GM23338 (cell line): ENCODE data around the gene UNC13C. TPM values are rescaled to one million over a fixed set of nuclear protein-coding genes. Genes with fewer than 3 reads are reported as not detected.

ENCODE experiments used
- ATAC-seq: fragments of 200-7000 bp; cut with Tn5 transposase; 3 replicates; pipeline ENCODE4 v1.9.1; 2020
- DNase-seq: peaks from one replicate; pipeline ENCODE4 v3.0.0-alpha.2; 2015; ENCODE audit warnings: low spot score
- H2AFZ ChIP-seq: fragments of 200-600 bp; sonication (generic); 2 replicates; pipeline ENCODE4 v1.8.0; 2016; ENCODE audit warnings: antibody characterized with exemption, mild to moderate bottlenecking, moderate library complexity
- H3F3A ChIP-seq: fragments of 200-600 bp; sonication (generic); replicated peaks from 2 replicates; pipeline ENCODE4 v1.8.0; 2017; ENCODE audit warnings: antibody characterized with exemption, mixed run types, low read depth
- H3K27ac ChIP-seq: fragments of 200-600 bp; sonication (generic); 2 replicates; pipeline ENCODE4 v1.6.1; 2016; ENCODE audit warnings: low read depth
- H3K27me3 ChIP-seq: fragments of 200-600 bp; sonication (generic); 2 replicates; pipeline ENCODE4 v1.8.0; 2016; ENCODE audit warnings: mild to moderate bottlenecking, mixed run types, moderate library complexity; ENCODE audit not compliant: insufficient read depth
- H3K36me3 ChIP-seq: fragments of 200-600 bp; sonication (generic); 2 replicates; pipeline ENCODE4 v1.8.0; 2016; ENCODE audit warnings: mild to moderate bottlenecking; ENCODE audit not compliant: insufficient read depth
- H3K4me1 ChIP-seq: fragments of 200-600 bp; sonication (generic); 2 replicates; pipeline ENCODE4 v1.8.0; 2016; ENCODE audit warnings: mild to moderate bottlenecking, moderate library complexity; ENCODE audit not compliant: insufficient read depth
- H3K4me2 ChIP-seq: fragments of 200-600 bp; sonication (generic); 2 replicates; pipeline ENCODE4 v1.7.1; 2017; ENCODE audit warnings: mixed run types
- H3K4me3 ChIP-seq: fragments of 200-600 bp; sonication (generic); 2 replicates; pipeline ENCODE4 v1.6.1; 2016; ENCODE audit warnings: mixed run types
- H3K79me2 ChIP-seq: fragments of 200-600 bp; sonication (generic); replicated peaks from 2 replicates; pipeline ENCODE4 v1.8.0; 2017; ENCODE audit warnings: mild to moderate bottlenecking; ENCODE audit not compliant: insufficient read depth
- H3K9me2 ChIP-seq: fragments of 200-600 bp; sonication (generic); 2 replicates; pipeline ENCODE4 v1.8.0; 2017; ENCODE audit not compliant: insufficient read depth
- H4K20me1 ChIP-seq: fragments of 200-600 bp; sonication (generic); replicated peaks from 2 replicates; pipeline ENCODE4 v1.8.0; 2017; ENCODE audit warnings: mild to moderate bottlenecking; ENCODE audit not compliant: insufficient read depth
- H3K27ac Mint-ChIP-seq: 2 replicates; pipeline ENCODE4 v1.8.0; 2020; ENCODE audit warnings: inconsistent platforms, mild to moderate bottlenecking, moderate library complexity, mixed read lengths
- H3K27me3 Mint-ChIP-seq: 3 replicates; pipeline ENCODE4 v1.8.0; 2022; ENCODE audit warnings: low read depth, mild to moderate bottlenecking, moderate library complexity, mixed read lengths, inconsistent platforms; ENCODE audit not compliant: insufficient read depth, poor library complexity
- H3K36me3 Mint-ChIP-seq: 3 replicates; pipeline ENCODE4 v1.8.0; 2021; ENCODE audit warnings: low read depth, mild to moderate bottlenecking, inconsistent platforms, moderate library complexity, mixed read lengths
- H3K4me1 Mint-ChIP-seq: 3 replicates; pipeline ENCODE4 v1.8.0; 2020; ENCODE audit warnings: mild to moderate bottlenecking, inconsistent platforms, mixed read lengths
- H3K4me3 Mint-ChIP-seq: 3 replicates; pipeline ENCODE4 v1.8.0; 2021; ENCODE audit warnings: moderate library complexity, mild to moderate bottlenecking, inconsistent platforms, mixed read lengths
- H3K9me3 Mint-ChIP-seq: 3 replicates; pipeline ENCODE4 v1.8.0; 2020; ENCODE audit warnings: moderate library complexity, mild to moderate bottlenecking, inconsistent platforms, mixed read lengths
- CREB1 ChIP-seq: fragments of 250-450 bp; sonication (Bioruptor Pico); IDR thresholded peaks from 2 replicates; pipeline ENCODE4 v1.5.0; 2020; ENCODE audit warnings: low read depth, mild to moderate bottlenecking, moderate library complexity
- EZH2 ChIP-seq: fragments of 200-600 bp; sonication (generic); IDR thresholded peaks from one replicate; pipeline ENCODE4 v1.8.0; 2017; ENCODE audit warnings: antibody characterized with exemption, mild to moderate bottlenecking, low read depth; ENCODE audit not compliant: unreplicated experiment
- EZH2phosphoT487 ChIP-seq: fragments of 200-600 bp; sonication (generic); IDR thresholded peaks from one replicate; pipeline ENCODE4 v1.8.1; 2018; ENCODE audit warnings: antibody characterized with exemption; ENCODE audit not compliant: unreplicated experiment
- JUNB ChIP-seq: IDR thresholded peaks from one replicate; pipeline ENCODE4 v1.6.1; 2016; ENCODE audit warnings: antibody characterized with exemption; ENCODE audit not compliant: unreplicated experiment
- NANOG ChIP-seq: IDR thresholded peaks from 2 replicates; pipeline ENCODE4 v1.6.1; 2016; ENCODE audit warnings: antibody characterized with exemption, borderline replicate concordance
- POLR2AphosphoS5 ChIP-seq: IDR thresholded peaks from 2 replicates; pipeline ENCODE4 v1.6.1; 2016; ENCODE audit warnings: antibody characterized with exemption, low read depth
- STAT1 ChIP-seq: IDR thresholded peaks from one replicate; pipeline ENCODE4 v1.6.1; 2016; ENCODE audit warnings: antibody characterized with exemption; ENCODE audit not compliant: unreplicated experiment
- ZNF114 ChIP-seq: fragments of 250-450 bp; sonication (Bioruptor Pico); IDR thresholded peaks from 2 replicates; pipeline ENCODE4 v1.5.0; 2020; ENCODE audit warnings: mild to moderate bottlenecking, moderate library complexity
- ZNF331 ChIP-seq: fragments of 250-450 bp; sonication (Bioruptor Pico); IDR thresholded peaks from 2 replicates; pipeline ENCODE4 v1.5.0; 2020; ENCODE audit warnings: low read depth, mild to moderate bottlenecking, moderate library complexity
- polyA plus RNA-seq: library from polyadenylated mRNA; unstranded; fragments of >200 nt; fragmentation: Nextera tagmentation; extraction: Ambion mirVana; gene quantifications from 2 replicates; pipeline ENCODE4 v1.2.1, GENCODE V29; 2016
- total RNA-seq: library from RNA; depleted of rRNA; stranded (reverse); fragments of >200 nt; shearing (Covaris generic); gene quantifications from 2 replicates; pipeline ENCODE4 v1.2.3, GENCODE V29; 2014
- TF ChIP-seq, protein P1 (sequence below), 2 experiments: fragments of 200-600 bp in 1 of 2; sonication (generic) in 1 of 2; conservative IDR thresholded peaks; 2 replicates each; pipeline versions ENCODE4 v1.5.1 to v1.6.1; 2016 to 2017; ENCODE audit warnings: antibody characterized with exemption in 2 of 2, low read depth in 2 of 2, mild to moderate bottlenecking in 2 of 2, moderate library complexity in 1 of 2
- TF ChIP-seq, protein P2 (sequence below): fragments of 250-450 bp; sonication (Bioruptor Pico); IDR thresholded peaks from 2 replicates; pipeline ENCODE4 v1.5.0; 2020; ENCODE audit warnings: mild to moderate bottlenecking, moderate library complexity
- TF ChIP-seq, protein P3 (sequence below): IDR thresholded peaks from one replicate; pipeline ENCODE4 v1.6.1; 2018; ENCODE audit warnings: antibody characterized with exemption; ENCODE audit not compliant: unreplicated experiment
- TF ChIP-seq, protein P4 (sequence below): IDR thresholded peaks from 2 replicates; pipeline ENCODE4 v1.6.1; 2016; ENCODE audit warnings: antibody characterized with exemption

Gene UNC13C
- total and polyA plus RNA-seq, 2 experiments from 2014 or later: 0.03 TPM; not detected in 1

DNA sequence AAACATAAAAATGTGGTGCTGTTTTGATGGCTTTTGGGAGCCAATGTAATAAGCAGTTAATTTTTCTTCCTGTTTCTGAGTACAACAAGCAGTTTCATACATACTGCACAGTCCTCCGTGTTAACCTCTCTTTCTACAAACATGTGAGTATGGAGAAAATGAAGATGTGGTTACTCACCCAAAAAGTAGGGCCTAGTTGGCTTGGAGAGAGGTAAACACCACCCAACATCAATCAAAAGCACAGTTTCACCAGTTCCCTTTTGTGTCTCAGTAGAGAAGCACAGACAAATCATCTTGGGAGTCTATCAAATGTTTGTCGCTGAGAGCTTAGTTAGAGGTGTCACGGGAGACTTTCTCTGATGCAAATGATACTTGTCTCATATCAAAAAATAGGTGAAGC lies 320.2 kb downstream of the UNC13C start:
- Histone ChIP-seq H3K27ac (no peak overlapping the region), H3F3A (no peaks in the 10 kb centered on the region), H3K27me3 (no peaks in the 10 kb centered on the region), H2AFZ (no peak overlapping the region), H3K4me1 (no peaks in the 10 kb centered on the region), H3K4me3 (no peak overlapping the region), H3K79me2 (no peaks in the 10 kb centered on the region), H3K9me2 (no peaks in the 10 kb centered on the region), H4K20me1 (no peaks in the 10 kb centered on the region), H3K4me2 (no peak overlapping the region), H3K36me3 (no peaks in the 10 kb centered on the region)
- Mint-ChIP-seq H3K4me1 (peaks cover 5% of the 10 kb centered on the region; the same call in 2 of the 3 replicates), H3K36me3 (no peaks in the 10 kb centered on the region), H3K27me3 (no peaks in the 10 kb centered on the region), H3K27ac (no peak overlapping the region), H3K9me3 (peaks cover 32% of the 10 kb centered on the region), H3K4me3 (no peak overlapping the region)
- TF ChIP-seq EZH2phosphoT487 (no peak), CREB1 (no peak), EZH2 (no peak), NANOG (no peak), STAT1 (no peak), JUNB (no peak), ZNF331 (CRISPR knock-in tag) (no peak), ZNF114 (CRISPR knock-in tag) (no peak), POLR2AphosphoS5 (no peak)
- TF ChIP-seq, protein P1, sequence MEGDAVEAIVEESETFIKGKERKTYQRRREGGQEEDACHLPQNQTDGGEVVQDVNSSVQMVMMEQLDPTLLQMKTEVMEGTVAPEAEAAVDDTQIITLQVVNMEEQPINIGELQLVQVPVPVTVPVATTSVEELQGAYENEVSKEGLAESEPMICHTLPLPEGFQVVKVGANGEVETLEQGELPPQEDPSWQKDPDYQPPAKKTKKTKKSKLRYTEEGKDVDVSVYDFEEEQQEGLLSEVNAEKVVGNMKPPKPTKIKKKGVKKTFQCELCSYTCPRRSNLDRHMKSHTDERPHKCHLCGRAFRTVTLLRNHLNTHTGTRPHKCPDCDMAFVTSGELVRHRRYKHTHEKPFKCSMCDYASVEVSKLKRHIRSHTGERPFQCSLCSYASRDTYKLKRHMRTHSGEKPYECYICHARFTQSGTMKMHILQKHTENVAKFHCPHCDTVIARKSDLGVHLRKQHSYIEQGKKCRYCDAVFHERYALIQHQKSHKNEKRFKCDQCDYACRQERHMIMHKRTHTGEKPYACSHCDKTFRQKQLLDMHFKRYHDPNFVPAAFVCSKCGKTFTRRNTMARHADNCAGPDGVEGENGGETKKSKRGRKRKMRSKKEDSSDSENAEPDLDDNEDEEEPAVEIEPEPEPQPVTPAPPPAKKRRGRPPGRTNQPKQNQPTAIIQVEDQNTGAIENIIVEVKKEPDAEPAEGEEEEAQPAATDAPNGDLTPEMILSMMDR (conservative IDR thresholded peaks at IDR 0.05; ENCODE audit: low read depth in 2 of 2): no peak
- TF ChIP-seq, protein P2, sequence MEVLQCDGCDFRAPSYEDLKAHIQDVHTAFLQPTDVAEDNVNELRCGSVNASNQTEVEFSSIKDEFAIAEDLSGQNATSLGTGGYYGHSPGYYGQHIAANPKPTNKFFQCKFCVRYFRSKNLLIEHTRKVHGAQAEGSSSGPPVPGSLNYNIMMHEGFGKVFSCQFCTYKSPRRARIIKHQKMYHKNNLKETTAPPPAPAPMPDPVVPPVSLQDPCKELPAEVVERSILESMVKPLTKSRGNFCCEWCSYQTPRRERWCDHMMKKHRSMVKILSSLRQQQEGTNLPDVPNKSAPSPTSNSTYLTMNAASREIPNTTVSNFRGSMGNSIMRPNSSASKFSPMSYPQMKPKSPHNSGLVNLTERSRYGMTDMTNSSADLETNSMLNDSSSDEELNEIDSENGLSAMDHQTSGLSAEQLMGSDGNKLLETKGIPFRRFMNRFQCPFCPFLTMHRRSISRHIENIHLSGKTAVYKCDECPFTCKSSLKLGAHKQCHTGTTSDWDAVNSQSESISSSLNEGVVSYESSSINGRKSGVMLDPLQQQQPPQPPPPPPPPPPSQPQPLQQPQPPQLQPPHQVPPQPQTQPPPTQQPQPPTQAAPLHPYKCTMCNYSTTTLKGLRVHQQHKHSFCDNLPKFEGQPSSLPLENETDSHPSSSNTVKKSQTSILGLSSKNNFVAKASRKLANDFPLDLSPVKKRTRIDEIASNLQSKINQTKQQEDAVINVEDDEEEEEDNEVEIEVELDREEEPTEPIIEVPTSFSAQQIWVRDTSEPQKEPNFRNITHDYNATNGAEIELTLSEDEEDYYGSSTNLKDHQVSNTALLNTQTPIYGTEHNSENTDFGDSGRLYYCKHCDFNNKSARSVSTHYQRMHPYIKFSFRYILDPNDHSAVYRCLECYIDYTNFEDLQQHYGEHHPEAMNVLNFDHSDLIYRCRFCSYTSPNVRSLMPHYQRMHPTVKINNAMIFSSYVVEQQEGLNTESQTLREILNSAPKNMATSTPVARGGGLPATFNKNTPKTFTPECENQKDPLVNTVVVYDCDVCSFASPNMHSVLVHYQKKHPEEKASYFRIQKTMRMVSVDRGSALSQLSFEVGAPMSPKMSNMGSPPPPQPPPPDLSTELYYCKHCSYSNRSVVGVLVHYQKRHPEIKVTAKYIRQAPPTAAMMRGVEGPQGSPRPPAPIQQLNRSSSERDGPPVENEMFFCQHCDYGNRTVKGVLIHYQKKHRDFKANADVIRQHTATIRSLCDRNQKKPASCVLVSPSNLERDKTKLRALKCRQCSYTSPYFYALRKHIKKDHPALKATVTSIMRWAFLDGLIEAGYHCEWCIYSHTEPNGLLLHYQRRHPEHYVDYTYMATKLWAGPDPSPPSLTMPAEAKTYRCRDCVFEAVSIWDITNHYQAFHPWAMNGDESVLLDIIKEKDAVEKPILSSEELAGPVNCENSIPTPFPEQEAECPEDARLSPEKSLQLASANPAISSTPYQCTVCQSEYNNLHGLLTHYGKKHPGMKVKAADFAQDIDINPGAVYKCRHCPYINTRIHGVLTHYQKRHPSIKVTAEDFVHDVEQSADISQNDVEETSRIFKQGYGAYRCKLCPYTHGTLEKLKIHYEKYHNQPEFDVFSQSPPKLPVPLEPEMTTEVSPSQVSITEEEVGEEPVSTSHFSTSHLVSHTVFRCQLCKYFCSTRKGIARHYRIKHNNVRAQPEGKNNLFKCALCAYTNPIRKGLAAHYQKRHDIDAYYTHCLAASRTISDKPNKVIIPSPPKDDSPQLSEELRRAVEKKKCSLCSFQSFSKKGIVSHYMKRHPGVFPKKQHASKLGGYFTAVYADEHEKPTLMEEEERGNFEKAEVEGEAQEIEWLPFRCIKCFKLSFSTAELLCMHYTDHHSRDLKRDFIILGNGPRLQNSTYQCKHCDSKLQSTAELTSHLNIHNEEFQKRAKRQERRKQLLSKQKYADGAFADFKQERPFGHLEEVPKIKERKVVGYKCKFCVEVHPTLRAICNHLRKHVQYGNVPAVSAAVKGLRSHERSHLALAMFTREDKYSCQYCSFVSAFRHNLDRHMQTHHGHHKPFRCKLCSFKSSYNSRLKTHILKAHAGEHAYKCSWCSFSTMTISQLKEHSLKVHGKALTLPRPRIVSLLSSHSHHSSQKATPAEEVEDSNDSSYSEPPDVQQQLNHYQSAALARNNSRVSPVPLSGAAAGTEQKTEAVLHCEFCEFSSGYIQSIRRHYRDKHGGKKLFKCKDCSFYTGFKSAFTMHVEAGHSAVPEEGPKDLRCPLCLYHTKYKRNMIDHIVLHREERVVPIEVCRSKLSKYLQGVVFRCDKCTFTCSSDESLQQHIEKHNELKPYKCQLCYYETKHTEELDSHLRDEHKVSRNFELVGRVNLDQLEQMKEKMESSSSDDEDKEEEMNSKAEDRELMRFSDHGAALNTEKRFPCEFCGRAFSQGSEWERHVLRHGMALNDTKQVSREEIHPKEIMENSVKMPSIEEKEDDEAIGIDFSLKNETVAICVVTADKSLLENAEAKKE (CRISPR knock-in tag): no peak
- TF ChIP-seq, protein P3, sequence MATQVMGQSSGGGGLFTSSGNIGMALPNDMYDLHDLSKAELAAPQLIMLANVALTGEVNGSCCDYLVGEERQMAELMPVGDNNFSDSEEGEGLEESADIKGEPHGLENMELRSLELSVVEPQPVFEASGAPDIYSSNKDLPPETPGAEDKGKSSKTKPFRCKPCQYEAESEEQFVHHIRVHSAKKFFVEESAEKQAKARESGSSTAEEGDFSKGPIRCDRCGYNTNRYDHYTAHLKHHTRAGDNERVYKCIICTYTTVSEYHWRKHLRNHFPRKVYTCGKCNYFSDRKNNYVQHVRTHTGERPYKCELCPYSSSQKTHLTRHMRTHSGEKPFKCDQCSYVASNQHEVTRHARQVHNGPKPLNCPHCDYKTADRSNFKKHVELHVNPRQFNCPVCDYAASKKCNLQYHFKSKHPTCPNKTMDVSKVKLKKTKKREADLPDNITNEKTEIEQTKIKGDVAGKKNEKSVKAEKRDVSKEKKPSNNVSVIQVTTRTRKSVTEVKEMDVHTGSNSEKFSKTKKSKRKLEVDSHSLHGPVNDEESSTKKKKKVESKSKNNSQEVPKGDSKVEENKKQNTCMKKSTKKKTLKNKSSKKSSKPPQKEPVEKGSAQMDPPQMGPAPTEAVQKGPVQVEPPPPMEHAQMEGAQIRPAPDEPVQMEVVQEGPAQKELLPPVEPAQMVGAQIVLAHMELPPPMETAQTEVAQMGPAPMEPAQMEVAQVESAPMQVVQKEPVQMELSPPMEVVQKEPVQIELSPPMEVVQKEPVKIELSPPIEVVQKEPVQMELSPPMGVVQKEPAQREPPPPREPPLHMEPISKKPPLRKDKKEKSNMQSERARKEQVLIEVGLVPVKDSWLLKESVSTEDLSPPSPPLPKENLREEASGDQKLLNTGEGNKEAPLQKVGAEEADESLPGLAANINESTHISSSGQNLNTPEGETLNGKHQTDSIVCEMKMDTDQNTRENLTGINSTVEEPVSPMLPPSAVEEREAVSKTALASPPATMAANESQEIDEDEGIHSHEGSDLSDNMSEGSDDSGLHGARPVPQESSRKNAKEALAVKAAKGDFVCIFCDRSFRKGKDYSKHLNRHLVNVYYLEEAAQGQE: no peak
- TF ChIP-seq, protein P4, sequence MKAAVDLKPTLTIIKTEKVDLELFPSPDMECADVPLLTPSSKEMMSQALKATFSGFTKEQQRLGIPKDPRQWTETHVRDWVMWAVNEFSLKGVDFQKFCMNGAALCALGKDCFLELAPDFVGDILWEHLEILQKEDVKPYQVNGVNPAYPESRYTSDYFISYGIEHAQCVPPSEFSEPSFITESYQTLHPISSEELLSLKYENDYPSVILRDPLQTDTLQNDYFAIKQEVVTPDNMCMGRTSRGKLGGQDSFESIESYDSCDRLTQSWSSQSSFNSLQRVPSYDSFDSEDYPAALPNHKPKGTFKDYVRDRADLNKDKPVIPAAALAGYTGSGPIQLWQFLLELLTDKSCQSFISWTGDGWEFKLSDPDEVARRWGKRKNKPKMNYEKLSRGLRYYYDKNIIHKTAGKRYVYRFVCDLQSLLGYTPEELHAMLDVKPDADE: no peak
- DNase-seq: no peak
- no peak for ATAC-seq
